ENCODE results near the gene LRRC15.
A peak's percentile ranks its signal among the peaks of the same experiment; 100 is the strongest.

LRRC15 gene

GRCh38 chr3:194369522-194370279 lies at the start of gene LRRC15:
TSS of gene LRRC15 (minus strand) at chr3:194369743. CDS start at chr3:194361043, 8,700 bp downstream.
- Histone ChIP-seq H3K9ac (ENCODE audit: low read depth, low read length) (no peak within 1 kb of the TSS), H3K27ac (ENCODE audit: low read length) (no peak within 1 kb of the TSS), H3K4me3 (ENCODE audit: low read length) (peak within 1 kb of the TSS; percentile 59; the same call in 1 of the 2 replicates), H3K4me1 (ENCODE audit: insufficient read depth, low read length) (peaks cover 12% of the 10 kb centered on the region; the same call in 1 of the 2 replicates), H3K36me3 (ENCODE audit: insufficient read depth, low read depth, low read length) (no peaks in the 10 kb centered on the region), H3K27me3 (ENCODE audit: insufficient read depth, low read length) (peaks cover 18% of the 10 kb centered on the region), H3K9me3 (ENCODE audit: insufficient read depth, low read depth, low read length) (no peaks in the 10 kb centered on the region)

DNA sequence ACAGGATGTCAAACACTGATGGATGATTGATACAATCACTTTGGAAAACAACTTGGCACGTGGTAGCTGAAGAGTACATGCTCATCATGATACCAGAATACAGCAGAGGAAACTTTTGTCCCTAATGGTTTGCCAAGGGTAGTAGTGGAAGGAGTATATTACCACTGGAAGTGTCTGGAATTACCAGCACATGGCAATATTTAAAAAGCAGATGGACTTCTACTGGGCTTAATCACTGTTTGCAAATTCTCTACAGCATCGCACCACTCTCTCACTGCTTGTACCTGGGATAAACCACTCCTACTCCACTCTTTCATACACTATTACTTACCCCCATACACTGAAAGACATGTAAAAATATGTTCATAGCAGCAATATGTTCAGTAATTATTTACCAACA lies 49.1 kb upstream of the LRRC15 start:
- H3K36me3 ChIP-seq (ENCODE audit: insufficient read depth, low read depth, low read length): peaks cover 53% of the 10 kb centered on the region
- H3K9ac ChIP-seq (ENCODE audit: low read depth, low read length): no peak overlapping the region
- H3K27me3 ChIP-seq (ENCODE audit: insufficient read depth, low read length): no peaks in the 10 kb centered on the region

GRCh38 chr3:194407423-194407822 lies 37.9 kb upstream of the LRRC15 start:
- Histone ChIP-seq H3K9me3 (ENCODE audit: insufficient read depth, low read depth, low read length) (no peaks in the 10 kb centered on the region), H3K27ac (ENCODE audit: low read length) (no peak overlapping the region), H3K9ac (ENCODE audit: low read depth, low read length) (no peak overlapping the region), H3K27me3 (ENCODE audit: insufficient read depth, low read length) (no peaks in the 10 kb centered on the region), H3K4me1 (ENCODE audit: insufficient read depth, low read length) (no peaks in the 10 kb centered on the region), H3K36me3 (ENCODE audit: insufficient read depth, low read depth, low read length) (peaks cover 52% of the 10 kb centered on the region), H3K4me3 (ENCODE audit: low read length) (no peak overlapping the region)

More for the DNA sequence above, 49.1 kb upstream of the LRRC15 start:
- Histone ChIP-seq H3K4me3 (ENCODE audit: low read length) (no peak overlapping the region), H3K9me3 (ENCODE audit: insufficient read depth, low read depth, low read length) (no peaks in the 10 kb centered on the region), H3K4me1 (ENCODE audit: insufficient read depth, low read length) (no peaks in the 10 kb centered on the region), H3K27ac (ENCODE audit: low read length) (no peak overlapping the region)

- H3K27ac ChIP-seq (ENCODE audit: low read length): no peak overlapping the region
- no peaks in the 10 kb centered on the region for H3K9me3 ChIP-seq (ENCODE audit: insufficient read depth, low read depth, low read length)
- no peak overlapping the region for H3K9ac ChIP-seq (ENCODE audit: low read depth, low read length)
- peaks cover 36% of the 10 kb centered on the region for H3K36me3 ChIP-seq (ENCODE audit: insufficient read depth, low read depth, low read length)
- no peaks in the 10 kb centered on the region for H3K27me3 ChIP-seq (ENCODE audit: insufficient read depth, low read length)
- H3K4me3 ChIP-seq (ENCODE audit: low read length): no peak overlapping the region
- H3K4me1 ChIP-seq (ENCODE audit: insufficient read depth, low read length): no peaks in the 10 kb centered on the region
These were observed 36.2 kb upstream of the LRRC15 start for GRCh38 chr3:194405766-194406165.

GRCh38 chr3:194404365-194405140 lies 35.0 kb upstream of the LRRC15 start:
- Histone ChIP-seq H3K4me1 (ENCODE audit: insufficient read depth, low read length) (no peaks in the 10 kb centered on the region), H3K36me3 (ENCODE audit: insufficient read depth, low read depth, low read length) (peaks cover 32% of the 10 kb centered on the region), H3K9ac (ENCODE audit: low read depth, low read length) (no peak overlapping the region)

DNA sequence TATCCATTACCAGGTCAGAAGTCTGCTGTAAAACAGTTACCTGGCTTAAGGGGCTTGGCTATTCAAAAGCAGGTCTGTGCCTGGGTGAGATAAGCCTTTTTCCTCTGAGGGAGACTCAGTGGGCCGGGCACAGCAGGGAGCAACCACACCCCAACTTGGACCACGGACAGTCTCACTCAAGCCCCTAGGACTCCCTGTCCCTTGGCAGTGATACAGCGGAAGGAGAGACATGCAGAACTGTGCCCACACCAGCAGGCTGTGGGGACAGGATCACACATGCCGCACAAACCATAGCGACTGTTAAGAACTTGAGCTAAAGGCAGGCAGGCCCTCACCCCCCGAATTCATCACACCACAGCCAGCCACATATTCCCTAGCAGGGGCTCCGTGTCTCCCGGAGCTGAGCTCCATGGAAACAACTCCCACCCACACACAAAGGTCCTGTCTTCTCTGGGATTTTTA lies 32.4 kb upstream of the LRRC15 start:
- H3K4me1 ChIP-seq (ENCODE audit: insufficient read depth, low read length): no peaks in the 10 kb centered on the region
- peaks cover 20% of the 10 kb centered on the region for H3K36me3 ChIP-seq (ENCODE audit: insufficient read depth, low read depth, low read length)
- H3K27ac ChIP-seq (ENCODE audit: low read length): no peak overlapping the region

More at GRCh38 chr3:194404365-194405140, 35.0 kb upstream of the LRRC15 start:
- H3K4me3 ChIP-seq (ENCODE audit: low read length): no peak overlapping the region
- no peaks in the 10 kb centered on the region for H3K27me3 ChIP-seq (ENCODE audit: insufficient read depth, low read length)
- no peaks in the 10 kb centered on the region for H3K9me3 ChIP-seq (ENCODE audit: insufficient read depth, low read depth, low read length)
- no peak overlapping the region for H3K27ac ChIP-seq (ENCODE audit: low read length)

DNA sequence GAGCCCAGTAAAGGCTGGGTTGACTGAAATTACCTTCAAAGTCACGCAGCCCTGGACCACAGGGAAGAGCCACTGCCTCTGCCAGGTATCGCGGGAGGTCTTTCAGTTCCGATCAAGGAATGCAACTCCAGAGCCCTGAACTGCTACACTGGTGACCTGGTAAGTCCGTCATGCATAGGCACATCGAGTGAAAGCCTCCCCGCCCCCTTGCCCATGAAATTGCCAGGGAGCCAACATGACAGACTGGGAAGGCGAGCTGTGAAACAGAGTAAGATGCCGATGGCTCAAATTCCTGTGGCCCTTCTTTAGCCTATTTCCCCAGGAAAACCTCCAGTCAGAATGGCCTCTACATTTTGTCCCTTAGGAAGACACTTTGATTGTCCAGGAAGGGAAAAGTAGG lies 31.8 kb upstream of the LRRC15 start:
- Histone ChIP-seq H3K4me1 (ENCODE audit: insufficient read depth, low read length) (no peaks in the 10 kb centered on the region), H3K9ac (ENCODE audit: low read depth, low read length) (no peak overlapping the region), H3K9me3 (ENCODE audit: insufficient read depth, low read depth, low read length) (no peaks in the 10 kb centered on the region), H3K36me3 (ENCODE audit: insufficient read depth, low read depth, low read length) (peaks cover 20% of the 10 kb centered on the region), H3K27me3 (ENCODE audit: insufficient read depth, low read length) (no peaks in the 10 kb centered on the region), H3K4me3 (ENCODE audit: low read length) (no peak overlapping the region), H3K27ac (ENCODE audit: low read length) (no peak overlapping the region)

More for the DNA sequence above, 32.4 kb upstream of the LRRC15 start:
- no peak overlapping the region for H3K9ac ChIP-seq (ENCODE audit: low read depth, low read length)
- no peak overlapping the region for H3K4me3 ChIP-seq (ENCODE audit: low read length)
- H3K27me3 ChIP-seq (ENCODE audit: insufficient read depth, low read length): no peaks in the 10 kb centered on the region
- no peaks in the 10 kb centered on the region for H3K9me3 ChIP-seq (ENCODE audit: insufficient read depth, low read depth, low read length)

DNA sequence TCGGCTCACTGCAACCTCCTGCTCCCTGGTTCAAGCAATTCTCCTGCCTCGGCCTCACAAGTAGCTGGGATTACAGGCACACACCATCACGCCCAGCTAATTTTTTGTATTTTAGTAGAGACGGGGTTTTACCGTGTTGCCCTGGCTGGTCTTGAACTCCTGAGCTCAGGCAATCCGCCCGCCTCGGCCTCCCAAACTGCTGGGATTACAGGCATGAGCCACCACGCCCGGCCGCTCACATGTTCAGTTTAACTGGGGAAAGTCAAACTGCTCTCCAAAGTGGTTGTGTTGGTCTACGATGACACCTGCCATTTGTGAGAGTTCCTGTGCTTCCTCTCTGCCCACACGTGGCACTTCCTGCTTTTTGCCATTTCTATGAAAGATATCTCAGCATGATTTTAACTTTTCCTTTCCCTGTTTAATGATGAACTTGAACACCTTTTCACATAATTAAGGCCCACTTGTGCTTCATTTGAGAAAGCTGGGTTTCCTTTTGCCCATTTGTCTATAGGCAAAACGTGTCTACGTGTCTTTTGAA lies 30.4 kb upstream of the LRRC15 start:
- H3K27me3 ChIP-seq (ENCODE audit: insufficient read depth, low read length): no peaks in the 10 kb centered on the region
- H3K36me3 ChIP-seq (ENCODE audit: insufficient read depth, low read depth, low read length): peaks cover 10% of the 10 kb centered on the region; the same call in 1 of the 2 replicates
- H3K9me3 ChIP-seq (ENCODE audit: insufficient read depth, low read depth, low read length): no peaks in the 10 kb centered on the region

DNA sequence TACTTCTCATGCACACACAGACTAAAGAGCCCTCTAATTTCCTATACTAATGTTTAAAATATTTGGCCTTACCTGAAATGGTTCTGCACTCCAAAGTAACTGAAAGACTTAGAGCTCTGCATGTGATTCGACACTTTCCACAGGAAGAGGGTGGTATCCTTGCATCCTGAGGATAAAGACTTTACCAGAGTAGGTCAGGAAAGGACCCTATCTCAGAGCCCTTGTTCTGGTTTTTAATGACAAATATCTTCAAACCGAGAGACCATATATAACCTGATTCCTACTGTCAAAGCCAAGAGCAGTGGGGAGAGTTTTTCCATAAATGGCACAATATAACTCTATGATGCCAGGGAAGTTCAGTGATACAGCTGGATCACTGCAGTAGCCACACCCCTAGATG lies 29.6 kb upstream of the LRRC15 start, which contains the start of gene GP5:
Gene GP5, minus strand, starts transcription at position 101 of the 400 bp plus-strand sequence. CDS start 984 bp downstream, outside the sequence.
- Histone ChIP-seq H3K4me3 (ENCODE audit: low read length) (no peak within 1 kb of the TSS), H3K27ac (ENCODE audit: low read length) (no peak within 1 kb of the TSS)

More for the DNA sequence above, 30.4 kb upstream of the LRRC15 start:
- no peak overlapping the region for H3K27ac ChIP-seq (ENCODE audit: low read length)
- peaks cover 3% of the 10 kb centered on the region for H3K4me1 ChIP-seq (ENCODE audit: insufficient read depth, low read length)
- no peak overlapping the region for H3K9ac ChIP-seq (ENCODE audit: low read depth, low read length)
- no peak overlapping the region for H3K4me3 ChIP-seq (ENCODE audit: low read length)

GRCh38 chr3:194397757-194398312 lies 28.3 kb upstream of the LRRC15 start:
- no peak overlapping the region for H3K4me3 ChIP-seq (ENCODE audit: low read length)
- no peaks in the 10 kb centered on the region for H3K27me3 ChIP-seq (ENCODE audit: insufficient read depth, low read length)

More for the DNA sequence above, 29.6 kb upstream of the LRRC15 start, which contains the start of gene GP5:
- Histone ChIP-seq H3K36me3 (ENCODE audit: insufficient read depth, low read depth, low read length) (peaks cover 7% of the 10 kb centered on the region; the same call in 1 of the 2 replicates), H3K9me3 (ENCODE audit: insufficient read depth, low read depth, low read length) (no peaks in the 10 kb centered on the region), H3K4me1 (ENCODE audit: insufficient read depth, low read length) (peaks cover 3% of the 10 kb centered on the region), H3K9ac (ENCODE audit: low read depth, low read length) (no peak within 1 kb of the TSS), H3K27me3 (ENCODE audit: insufficient read depth, low read length) (no peaks in the 10 kb centered on the region)

More at GRCh38 chr3:194397757-194398312, 28.3 kb upstream of the LRRC15 start:
- H3K36me3 ChIP-seq (ENCODE audit: insufficient read depth, low read depth, low read length): no peaks in the 10 kb centered on the region
- H3K9ac ChIP-seq (ENCODE audit: low read depth, low read length): no peak overlapping the region
- H3K27ac ChIP-seq (ENCODE audit: low read length): no peak overlapping the region
- peaks cover 3% of the 10 kb centered on the region for H3K4me1 ChIP-seq (ENCODE audit: insufficient read depth, low read length)
- no peaks in the 10 kb centered on the region for H3K9me3 ChIP-seq (ENCODE audit: insufficient read depth, low read depth, low read length)
